Measurements from ENCODE around the gene CAMKV. TPM values are rescaled to one million over a fixed set of nuclear protein-coding genes. Genes with fewer than 3 reads are reported as not detected.

Gene CAMKV
- total RNA-seq, 1 experiment from 2014 or later = 0.58 TPM

- peak overlapping the region; percentile 92 for H3K4me2 ChIP-seq (ENCODE audit: low read length)
- H3K9me3 ChIP-seq (ENCODE audit: low read length) = no peaks in the 10 kb centered on the region
- H3F3A ChIP-seq (ENCODE audit: low read length, unreplicated experiment) = peaks cover 11% of the 10 kb centered on the region
- intact Hi-C loops (cut with micrococcal nuclease) = loop anchor here (1.0 to 5.0 kb wide), 2 partner anchors 113 to 177 kb away; partner anchors contain the start of genes GMPPB and IP6K1
- peaks cover 32% of the 10 kb centered on the region for H3K36me3 ChIP-seq (ENCODE audit: low read depth, low read length)
- ATAC-seq (peak; percentile 79), DNase-seq (peak; percentile 99)
- H3K4me3 ChIP-seq (ENCODE audit: low read length) = peak overlapping the region; percentile 67
- no peaks in the 10 kb centered on the region for H3K27me3 ChIP-seq (ENCODE audit: low read length)
- peak overlapping the region; percentile 91 for H3K9ac ChIP-seq (ENCODE audit: low read length)
- BruUV-seq (replicated peaks) = no TSS peak
- H3K4me1 ChIP-seq (ENCODE audit: insufficient read depth, low read length) = peaks cover 67% of the 10 kb centered on the region
- CTCF ChIA-PET = interaction anchor here (0.5 to 1.4 kb wide), 8 partner anchors 17 to 134 kb away, joined by 3 to 9 read pairs (median 4); partner anchors contain the start of genes INKA1 and MON1A
- H2AFZ ChIP-seq (ENCODE audit: low read length) = no peak overlapping the region
- H3K9me2 ChIP-seq (replicated peaks; ENCODE audit: low read length) = no peaks in the 10 kb centered on the region
- POLR2A ChIA-PET (ENCODE audit: unreplicated experiment) = interaction anchor here (0.5 to 1.4 kb wide), 7 partner anchors 19 to 364 kb away, joined by 4 to 15 read pairs (median 7); partner anchors contain the start of genes INKA1 and MON1A
- no peaks in the 10 kb centered on the region for H4K20me1 ChIP-seq (ENCODE audit: low read length)
- H3K79me2 ChIP-seq (ENCODE audit: low read length) = peaks cover 67% of the 10 kb centered on the region
- peak overlapping the region; percentile 99 for H3K27ac ChIP-seq (ENCODE audit: low read length)
- TF ChIP-seq EZH2phosphoT487 (IDR thresholded peaks at IDR 0.05; ENCODE audit: borderline replicate concordance, low read length) = no peak
These were observed 30.9 kb upstream of the CAMKV start for GRCh38 chr3:49900491-49901153.

GRCh38 chr3:49899815-49900214, 30.1 kb upstream of the CAMKV start:
- no peak overlapping the region for H2AFZ ChIP-seq (ENCODE audit: low read length)
- POLR2A ChIA-PET (ENCODE audit: unreplicated experiment) = interaction anchor here (0.5 to 0.6 kb wide), 2 partner anchors 55 to 181 kb away, joined by 5 to 15 read pairs; no protein-coding TSS in a partner anchor
- H4K20me1 ChIP-seq (ENCODE audit: low read length) = no peaks in the 10 kb centered on the region
- DNase-seq (peak; percentile 23), ATAC-seq (no peak)
- no TSS peak for BruUV-seq (replicated peaks)
- peaks cover 11% of the 10 kb centered on the region for H3F3A ChIP-seq (ENCODE audit: low read length, unreplicated experiment)
- H3K9me2 ChIP-seq (replicated peaks; ENCODE audit: low read length) = no peaks in the 10 kb centered on the region
- peaks cover 39% of the 10 kb centered on the region for H3K36me3 ChIP-seq (ENCODE audit: low read depth, low read length)
- H3K4me1 ChIP-seq (ENCODE audit: insufficient read depth, low read length) = peaks cover 59% of the 10 kb centered on the region
- H3K27me3 ChIP-seq (ENCODE audit: low read length) = no peaks in the 10 kb centered on the region
- peak overlapping the region; percentile 99 for H3K27ac ChIP-seq (ENCODE audit: low read length)
- peaks cover 59% of the 10 kb centered on the region for H3K79me2 ChIP-seq (ENCODE audit: low read length)
- CTCF ChIA-PET = interaction anchor here (0.6 to 1.2 kb wide), 6 partner anchors 17 to 133 kb away, joined by 3 to 9 read pairs (median 6); partner anchors contain the start of genes INKA1 and MON1A
- H3K4me2 ChIP-seq (ENCODE audit: low read length) = peak overlapping the region; percentile 92
- intact Hi-C loops (cut with micrococcal nuclease) = loop anchor here (1.0 to 5.0 kb wide), 2 partner anchors 113 to 177 kb away; partner anchors contain the start of genes GMPPB and IP6K1
- peak overlapping the region; percentile 91 for H3K9ac ChIP-seq (ENCODE audit: low read length)
- TF ChIP-seq EZH2 (IDR thresholded peaks at IDR 0.05; ENCODE audit: low read length, unreplicated experiment) = no peak
- TF ChIP-seq CTCF (conservative IDR thresholded peaks at IDR 0.05; ENCODE audit: low read depth, low read length) = peak; percentile 49
- H3K4me3 ChIP-seq (ENCODE audit: low read length) = peak overlapping the region; percentile 63
- no peaks in the 10 kb centered on the region for H3K9me3 ChIP-seq (ENCODE audit: low read length)

- peaks cover 51% of the 10 kb centered on the region for H3K4me1 ChIP-seq (ENCODE audit: insufficient read depth, low read length)
- no peaks in the 10 kb centered on the region for H4K20me1 ChIP-seq (ENCODE audit: low read length)
- ChIA-PET CTCF (interaction anchor here (0.6 kb wide), 1 partner anchor 258 kb away, joined by 3 read pairs; no protein-coding TSS in a partner anchor), POLR2A (ENCODE audit: unreplicated experiment) (no interaction called here)
- H3K9me2 ChIP-seq (replicated peaks; ENCODE audit: low read length) = no peaks in the 10 kb centered on the region
- H2AFZ ChIP-seq (ENCODE audit: low read length) = no peak overlapping the region
- no peak overlapping the region for H3K9ac ChIP-seq (ENCODE audit: low read length)
- peaks cover 39% of the 10 kb centered on the region for H3K36me3 ChIP-seq (ENCODE audit: low read depth, low read length)
- no TSS peak for BruUV-seq (replicated peaks)
- ATAC-seq = no peak
- H3K4me2 ChIP-seq (ENCODE audit: low read length) = peak overlapping the region; percentile 92
- no peak for TF ChIP-seq EZH2 (IDR thresholded peaks at IDR 0.05; ENCODE audit: low read length, unreplicated experiment)
- TF ChIP-seq CTCF (conservative IDR thresholded peaks at IDR 0.05; ENCODE audit: low read depth, low read length) = peak; percentile 19; the same call in 1 of the 2 replicates
- H3K27me3 ChIP-seq (ENCODE audit: low read length) = no peaks in the 10 kb centered on the region
- peaks cover 11% of the 10 kb centered on the region for H3F3A ChIP-seq (ENCODE audit: low read length, unreplicated experiment)
- no peaks in the 10 kb centered on the region for H3K9me3 ChIP-seq (ENCODE audit: low read length)
- H3K27ac ChIP-seq (ENCODE audit: low read length) = peak overlapping the region; percentile 99; the same call in 1 of the 2 replicates
- 0 out of 2 replicates have a peak overlapping the region, but pooled peaks have one; percentile 13 for H3K4me3 ChIP-seq (ENCODE audit: low read length)
- no peak for DNase-seq
- intact Hi-C loops (cut with micrococcal nuclease) = no loop called here
- H3K79me2 ChIP-seq (ENCODE audit: low read length) = peaks cover 54% of the 10 kb centered on the region
These were observed 29.3 kb upstream of the CAMKV start for GRCh38 chr3:49898991-49899390.

Measured in PC-3 (cell line).